ENCODE results near the gene TPH2. TPM values are rescaled to one million over a fixed set of nuclear protein-coding genes. Genes with fewer than 3 reads are reported as not detected.

TPH2 gene
- total RNA-seq, 1 experiment from 2014 or later, result not detected

DNA sequence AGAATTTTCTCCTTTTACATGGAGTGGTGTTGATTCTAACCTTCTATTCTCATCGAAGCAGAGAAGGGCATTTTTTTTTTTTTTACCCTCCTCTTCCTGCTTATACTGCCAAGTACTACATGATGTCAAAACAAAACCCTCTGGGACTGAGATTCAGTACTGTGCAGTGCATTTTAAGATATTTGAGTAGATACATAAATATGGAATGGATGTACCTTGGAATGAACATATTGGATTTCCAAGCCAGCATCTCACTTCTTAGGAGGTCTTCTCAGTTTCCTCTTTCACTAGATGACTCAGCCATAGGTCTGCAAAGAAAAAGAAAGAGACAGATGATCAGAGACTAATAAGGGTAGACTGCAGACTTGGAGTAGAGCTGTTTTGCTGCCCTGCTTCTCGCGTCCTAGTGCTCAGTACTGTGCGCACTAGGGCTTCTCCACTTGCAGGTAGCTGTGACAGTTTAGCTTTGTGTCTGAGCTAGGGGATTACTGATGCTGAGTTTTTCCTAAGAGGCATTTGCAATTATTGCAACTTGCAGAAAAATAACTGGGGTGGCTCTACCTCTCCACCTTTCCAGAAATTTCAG, 20.4 kb downstream of the TPH2 start:
- ATAC-seq, result no peak
- Histone ChIP-seq H3K27ac (ENCODE audit: low read length) (no peak overlapping the region), H3K4me1 (ENCODE audit: control insufficient read depth, insufficient read depth, low read length) (no peaks in the 10 kb centered on the region), H3K4me3 (ENCODE audit: low read depth in 2 of 2, low read length in 2 of 2) (no peak overlapping the region), H3K27me3 (ENCODE audit: control insufficient read depth, insufficient read depth, low read length) (no peaks in the 10 kb centered on the region; the same call in 1 of the 2 replicates), H3K36me3 (ENCODE audit: control insufficient read depth, insufficient read depth, low read length) (no peaks in the 10 kb centered on the region), H3K9me3 (ENCODE audit: control insufficient read depth, insufficient read depth, low read depth, low read length) (no peaks in the 10 kb centered on the region)
- DNase-seq (ENCODE audit: low read depth, low spot score), result no peak
- no TSS peak for BruUV-seq (replicated peaks)
- intact Hi-C loops (cut with micrococcal nuclease; ENCODE audit: unreplicated experiment), result no loop called here
- TF ChIP-seq, protein P1, sequence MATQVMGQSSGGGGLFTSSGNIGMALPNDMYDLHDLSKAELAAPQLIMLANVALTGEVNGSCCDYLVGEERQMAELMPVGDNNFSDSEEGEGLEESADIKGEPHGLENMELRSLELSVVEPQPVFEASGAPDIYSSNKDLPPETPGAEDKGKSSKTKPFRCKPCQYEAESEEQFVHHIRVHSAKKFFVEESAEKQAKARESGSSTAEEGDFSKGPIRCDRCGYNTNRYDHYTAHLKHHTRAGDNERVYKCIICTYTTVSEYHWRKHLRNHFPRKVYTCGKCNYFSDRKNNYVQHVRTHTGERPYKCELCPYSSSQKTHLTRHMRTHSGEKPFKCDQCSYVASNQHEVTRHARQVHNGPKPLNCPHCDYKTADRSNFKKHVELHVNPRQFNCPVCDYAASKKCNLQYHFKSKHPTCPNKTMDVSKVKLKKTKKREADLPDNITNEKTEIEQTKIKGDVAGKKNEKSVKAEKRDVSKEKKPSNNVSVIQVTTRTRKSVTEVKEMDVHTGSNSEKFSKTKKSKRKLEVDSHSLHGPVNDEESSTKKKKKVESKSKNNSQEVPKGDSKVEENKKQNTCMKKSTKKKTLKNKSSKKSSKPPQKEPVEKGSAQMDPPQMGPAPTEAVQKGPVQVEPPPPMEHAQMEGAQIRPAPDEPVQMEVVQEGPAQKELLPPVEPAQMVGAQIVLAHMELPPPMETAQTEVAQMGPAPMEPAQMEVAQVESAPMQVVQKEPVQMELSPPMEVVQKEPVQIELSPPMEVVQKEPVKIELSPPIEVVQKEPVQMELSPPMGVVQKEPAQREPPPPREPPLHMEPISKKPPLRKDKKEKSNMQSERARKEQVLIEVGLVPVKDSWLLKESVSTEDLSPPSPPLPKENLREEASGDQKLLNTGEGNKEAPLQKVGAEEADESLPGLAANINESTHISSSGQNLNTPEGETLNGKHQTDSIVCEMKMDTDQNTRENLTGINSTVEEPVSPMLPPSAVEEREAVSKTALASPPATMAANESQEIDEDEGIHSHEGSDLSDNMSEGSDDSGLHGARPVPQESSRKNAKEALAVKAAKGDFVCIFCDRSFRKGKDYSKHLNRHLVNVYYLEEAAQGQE (IDR thresholded peaks at IDR 0.05; ENCODE audit: insufficient read depth in 1 of 2, low read depth in 2 of 2, low read length in 1 of 2), result no peak
- TF ChIP-seq, protein P2, sequence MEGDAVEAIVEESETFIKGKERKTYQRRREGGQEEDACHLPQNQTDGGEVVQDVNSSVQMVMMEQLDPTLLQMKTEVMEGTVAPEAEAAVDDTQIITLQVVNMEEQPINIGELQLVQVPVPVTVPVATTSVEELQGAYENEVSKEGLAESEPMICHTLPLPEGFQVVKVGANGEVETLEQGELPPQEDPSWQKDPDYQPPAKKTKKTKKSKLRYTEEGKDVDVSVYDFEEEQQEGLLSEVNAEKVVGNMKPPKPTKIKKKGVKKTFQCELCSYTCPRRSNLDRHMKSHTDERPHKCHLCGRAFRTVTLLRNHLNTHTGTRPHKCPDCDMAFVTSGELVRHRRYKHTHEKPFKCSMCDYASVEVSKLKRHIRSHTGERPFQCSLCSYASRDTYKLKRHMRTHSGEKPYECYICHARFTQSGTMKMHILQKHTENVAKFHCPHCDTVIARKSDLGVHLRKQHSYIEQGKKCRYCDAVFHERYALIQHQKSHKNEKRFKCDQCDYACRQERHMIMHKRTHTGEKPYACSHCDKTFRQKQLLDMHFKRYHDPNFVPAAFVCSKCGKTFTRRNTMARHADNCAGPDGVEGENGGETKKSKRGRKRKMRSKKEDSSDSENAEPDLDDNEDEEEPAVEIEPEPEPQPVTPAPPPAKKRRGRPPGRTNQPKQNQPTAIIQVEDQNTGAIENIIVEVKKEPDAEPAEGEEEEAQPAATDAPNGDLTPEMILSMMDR (IDR thresholded peaks at IDR 0.05), result no peak
- no peak for TF ChIP-seq SIN3A (IDR thresholded peaks at IDR 0.05; ENCODE audit: borderline replicate concordance, insufficient read depth, low read depth, low read length)
- no peak for TF ChIP-seq POLR2AphosphoS5 (IDR thresholded peaks at IDR 0.05; ENCODE audit: low read depth, low read length)
- TF ChIP-seq TCF7L2 (IDR thresholded peaks at IDR 0.05; ENCODE audit: low read depth, low read length), result no peak
- ChIA-PET POLR2A (no interaction called here), CTCF (interaction anchor here (0.7 kb wide), 1 partner anchor 527 kb away, joined by 4 read pairs; no protein-coding TSS in a partner anchor)
- in situ Hi-C loops (cut with HindIII; ENCODE audit: low pct_unique_long_range_greater_than_20kb, low sequenced_read_pairs), result no loop called here

DNA sequence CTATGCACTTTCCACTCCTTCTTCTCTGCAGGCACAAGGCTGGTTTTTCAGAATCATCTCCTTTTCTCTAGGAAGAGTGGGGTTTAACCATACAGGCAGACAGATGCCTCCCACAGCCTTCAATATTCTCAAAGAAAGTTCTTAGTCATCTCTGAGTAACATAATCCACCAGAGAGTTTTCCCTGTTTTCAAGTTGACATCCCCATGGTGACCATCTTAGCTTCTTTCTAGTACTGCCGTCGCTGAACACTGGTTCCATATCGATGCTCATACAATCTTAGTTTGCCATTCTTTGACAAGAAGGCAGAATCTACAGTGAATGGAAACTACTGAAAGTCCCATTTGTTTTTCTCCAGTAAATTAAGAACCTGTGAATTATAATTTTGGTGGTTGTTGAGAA, 28.6 kb downstream of the TPH2 start:
- Histone ChIP-seq H3K9me3 (ENCODE audit: control insufficient read depth, insufficient read depth, low read depth, low read length) (no peaks in the 10 kb centered on the region), H3K4me3 (ENCODE audit: low read depth in 2 of 2, low read length in 2 of 2) (no peak overlapping the region), H3K27ac (ENCODE audit: low read length) (no peak overlapping the region), H3K4me1 (ENCODE audit: control insufficient read depth, insufficient read depth, low read length) (no peaks in the 10 kb centered on the region), H3K27me3 (ENCODE audit: control insufficient read depth, insufficient read depth, low read length) (peaks cover 3% of the 10 kb centered on the region; the same call in 1 of the 2 replicates), H3K36me3 (ENCODE audit: control insufficient read depth, insufficient read depth, low read length) (no peaks in the 10 kb centered on the region)
- DNase-seq (ENCODE audit: low read depth, low spot score), result no peak
- CTCF ChIA-PET, result no interaction called here
- TF ChIP-seq SIN3A (IDR thresholded peaks at IDR 0.05; ENCODE audit: borderline replicate concordance, insufficient read depth, low read depth, low read length) (no peak), TCF7L2 (IDR thresholded peaks at IDR 0.05; ENCODE audit: low read depth, low read length) (no peak), POLR2AphosphoS5 (IDR thresholded peaks at IDR 0.05; ENCODE audit: low read depth, low read length) (no peak)
- TF ChIP-seq, protein P1 (IDR thresholded peaks at IDR 0.05; ENCODE audit: insufficient read depth in 1 of 2, low read depth in 2 of 2, low read length in 1 of 2), result no peak
- TF ChIP-seq, protein P2 (IDR thresholded peaks at IDR 0.05), result no peak
- in situ Hi-C loops (cut with HindIII; ENCODE audit: low pct_unique_long_range_greater_than_20kb, low sequenced_read_pairs), result no loop called here
- POLR2A ChIA-PET, result no interaction called here
- intact Hi-C loops (cut with micrococcal nuclease; ENCODE audit: unreplicated experiment), result no loop called here
- no peak for ATAC-seq
- no TSS peak for BruUV-seq (replicated peaks)
